ENCODE data around the gene ZNF256. TPM values are rescaled to one million over a fixed set of nuclear protein-coding genes. Genes with fewer than 3 reads are reported as not detected.

Gene ZNF256
- total and polyA plus RNA-seq, 7 donors: 1.6 to 3.7 (median 2.3) TPM

- Histone ChIP-seq H3K4me1 (peaks cover 5% of the 10 kb centered on the region), H3K9me3 (peaks cover 63% of the 10 kb centered on the region), H3K36me3 (ENCODE audit: insufficient read depth in 1 of 2, low read depth in 1 of 2) (peaks cover 16 to 23% of the 10 kb centered on the region in 2 donors), H3K27ac (peak overlapping the region; percentile 87), H3K27me3 (ENCODE audit: insufficient read depth in 3 of 3, low read length in 2 of 3) (no peaks in the 10 kb centered on the region), H3K4me3 (peak overlapping the region; percentile 97)
- WGBS, 3 donors: 0 to 1% (median 0%) methylated on average over 17 to 18 of the region's 18 CpGs
- no peak for TF ChIP-seq CTCF (IDR thresholded peaks at IDR 0.05)
- ATAC-seq (peak in 2 of 4 donors; percentile 3 to 7), DNase-seq (no peak)
- intact Hi-C loops (cut with DNase I): no loop called here
These were observed 453 bp downstream of the ZNF256 start for GRCh38 chr19:57947088-57947418.

- DNase-seq (no peak), ATAC-seq (no peak)
- Histone ChIP-seq H3K36me3 (ENCODE audit: insufficient read depth in 1 of 2, low read depth in 1 of 2) (peaks cover 23 to 31% of the 10 kb centered on the region in 2 donors), H3K27me3 (ENCODE audit: insufficient read depth in 3 of 3, low read length in 2 of 3) (no peaks in the 10 kb centered on the region), H3K4me3 (peak overlapping the region; percentile 97), H3K9me3 (peaks cover 63% of the 10 kb centered on the region), H3K27ac (no peak overlapping the region), H3K4me1 (peaks cover 5% of the 10 kb centered on the region)
- intact Hi-C loops (cut with DNase I): no loop called here
- 59 to 67% (median 64%) methylated on average over 2 of the region's 2 CpGs for WGBS, 3 donors
- TF ChIP-seq CTCF (IDR thresholded peaks at IDR 0.05): no peak
These were observed 1.2 kb downstream of the ZNF256 start for GRCh38 chr19:57946316-57946715.

GRCh38 chr19:57941593-57941992 lies 5.9 kb downstream of the ZNF256 start:
- Histone ChIP-seq H3K27me3 (ENCODE audit: insufficient read depth in 3 of 3, low read length in 2 of 3) (no peaks in the 10 kb centered on the region), H3K27ac (no peak overlapping the region), H3K4me3 (no peak overlapping the region), H3K36me3 (ENCODE audit: insufficient read depth in 1 of 2, low read depth in 1 of 2) (peaks cover 27 to 42% of the 10 kb centered on the region in 2 donors), H3K4me1 (peaks cover 3% of the 10 kb centered on the region), H3K9me3 (peaks cover 90% of the 10 kb centered on the region)
- 94 to 98% (median 94%) methylated on average over 3 of the region's 3 CpGs for WGBS, 3 donors
- TF ChIP-seq CTCF (IDR thresholded peaks at IDR 0.05): no peak
- DNase-seq (no peak), ATAC-seq (no peak)
- intact Hi-C loops (cut with DNase I): no loop called here

GRCh38 chr19:57935731-57936130 lies 11.8 kb downstream of the ZNF256 start:
- WGBS, 3 donors: 87 to 90% (median 89%) methylated on average over 12 of the region's 12 CpGs
- no peak for TF ChIP-seq CTCF (IDR thresholded peaks at IDR 0.05)
- Histone ChIP-seq H3K27ac (no peak overlapping the region), H3K36me3 (ENCODE audit: insufficient read depth in 1 of 2, low read depth in 1 of 2) (peaks cover 7 to 17% of the 10 kb centered on the region in 2 donors), H3K27me3 (ENCODE audit: insufficient read depth in 3 of 3, low read length in 2 of 3) (no peaks in the 10 kb centered on the region), H3K4me1 (no peaks in the 10 kb centered on the region), H3K4me3 (peak overlapping the region; percentile 81), H3K9me3 (peaks cover 79% of the 10 kb centered on the region)
- no peak for ATAC-seq
- intact Hi-C loops (cut with DNase I): no loop called here
- DNase-seq: no peak

All from psoas muscle (tissue), 8 donors.